Stimulated activated CD8-positive, alpha-beta memory T cell treated with anti-CD3 and anti-CD28 coated beads, Interleukin-12 subunit alpha, Interleukin-12 subunit beta, amount 100 ng/mL, for 24 hours (primary cell): ENCODE results near the gene PEX5L.
"Not testable (repeated sequence)": the region's sequence is repeated elsewhere in the genome, so short reads cannot be mapped to it uniquely, and the experiment has no call there.

Experiments
- DNase-seq: peaks from one replicate; pipeline ENCODE4 v3.0.0-alpha.2; 2020; ENCODE audit errors: extremely low read depth

Gene PEX5L

GRCh38 chr3:180008318-180008717 is 28.4 kb downstream of the PEX5L start:
- DNase-seq = not testable (repeated sequence)

DNA sequence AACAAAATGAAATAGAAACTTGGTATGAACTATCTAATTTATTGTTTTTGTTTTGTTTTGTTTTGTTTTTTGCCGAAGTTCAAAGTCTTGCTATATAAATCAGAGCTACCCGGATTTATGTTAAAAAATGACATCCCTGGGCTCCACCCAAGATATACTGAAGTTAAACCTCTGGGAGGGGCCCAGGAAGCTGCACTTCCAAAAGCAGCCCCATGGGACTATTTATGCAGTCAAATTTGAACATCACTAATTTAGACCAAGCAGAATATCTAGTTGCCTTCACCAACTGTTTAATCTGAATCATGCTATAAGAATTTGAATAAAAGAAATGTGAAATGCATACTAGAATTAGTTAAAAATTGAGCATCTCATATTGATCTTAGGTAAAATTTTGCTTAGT is 32.2 kb downstream of the PEX5L start:
- DNase-seq = no peak

DNA sequence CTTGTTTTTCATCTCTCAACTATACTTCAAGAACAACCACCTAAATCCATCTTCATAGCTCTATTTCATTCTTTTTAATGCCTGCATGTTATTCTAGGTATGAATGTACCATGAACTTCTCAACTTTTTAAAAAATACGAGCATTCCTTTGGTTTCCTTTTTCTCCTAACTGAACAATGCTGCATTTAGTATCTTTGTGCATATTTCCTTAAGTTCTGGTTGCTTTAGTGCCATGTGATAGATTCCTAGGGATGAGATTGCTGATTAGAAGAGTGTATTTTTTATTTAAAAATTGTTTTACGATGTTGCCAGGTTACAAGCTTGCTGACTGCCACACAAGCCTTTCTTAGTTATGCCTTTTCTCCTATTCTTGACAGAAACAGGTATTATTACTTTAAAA is 34.7 kb downstream of the PEX5L start:
- DNase-seq = no peak

DNA sequence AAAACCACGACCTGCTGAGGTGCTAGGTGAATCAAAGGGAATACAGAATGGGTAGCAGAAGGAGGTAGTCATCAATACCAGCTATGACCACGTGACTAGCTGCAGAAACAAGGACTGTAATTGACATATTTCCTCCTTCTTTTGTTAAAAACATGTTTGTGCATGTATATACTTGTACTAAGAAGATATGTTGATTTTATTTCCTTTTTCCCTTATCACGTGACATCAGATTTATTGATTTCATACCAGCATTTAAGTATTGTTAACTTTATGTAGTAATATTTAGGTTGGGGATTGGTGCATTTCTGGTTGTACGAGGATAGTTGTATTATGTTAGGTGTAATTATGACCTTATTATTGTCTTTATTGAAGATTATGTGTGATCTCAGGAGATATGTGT is 36.2 kb downstream of the PEX5L start:
- no peak for DNase-seq

- DNase-seq = no peak
These were observed 41.3 kb downstream of the PEX5L start for GRCh38 chr3:179995406-179995805.

- DNase-seq = no peak
These were observed 44.9 kb downstream of the PEX5L start for GRCh38 chr3:179991883-179992282.

DNA sequence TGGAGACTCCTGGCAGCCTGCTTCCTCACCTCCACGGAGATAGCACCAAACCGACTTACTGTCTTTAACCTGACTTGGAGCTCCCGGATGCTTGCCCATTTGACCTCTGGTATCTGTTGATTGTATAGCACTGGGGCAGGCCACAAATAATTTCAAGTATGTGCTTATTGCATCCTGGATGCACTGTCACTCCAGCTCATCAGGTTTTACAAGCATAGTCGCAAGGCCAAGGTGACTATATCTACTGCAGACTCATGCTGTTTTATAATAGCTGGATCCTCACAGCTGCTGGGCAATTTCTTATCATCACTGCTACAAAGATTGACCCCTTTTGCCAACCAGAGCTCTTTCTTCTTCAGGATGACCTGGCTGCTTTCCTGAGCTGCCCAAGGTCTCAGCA is 45.6 kb downstream of the PEX5L start:
- DNase-seq = no peak

DNA sequence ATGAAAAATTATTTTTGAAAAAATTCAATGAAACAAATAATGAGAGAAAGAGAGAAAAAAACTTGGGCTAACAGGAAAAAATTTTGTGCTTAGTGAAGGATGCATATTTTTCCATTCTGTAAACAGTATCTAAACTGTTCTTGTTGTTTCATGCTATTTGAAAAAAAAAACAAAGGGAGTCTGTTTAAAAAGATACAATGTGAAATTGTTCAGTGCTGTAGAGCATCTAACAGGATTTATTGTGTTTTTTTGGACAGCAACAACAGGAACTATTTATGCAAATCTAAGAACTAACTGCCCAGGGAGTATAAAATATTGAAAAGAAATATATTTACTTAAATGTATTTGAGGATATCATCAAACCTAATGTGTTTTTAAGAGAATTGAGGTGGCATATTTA is 55.1 kb downstream of the PEX5L start:
- no peak for DNase-seq

- no peak for DNase-seq
These were observed 59.4 kb downstream of the PEX5L start for GRCh38 chr3:179977356-179977755.

DNA sequence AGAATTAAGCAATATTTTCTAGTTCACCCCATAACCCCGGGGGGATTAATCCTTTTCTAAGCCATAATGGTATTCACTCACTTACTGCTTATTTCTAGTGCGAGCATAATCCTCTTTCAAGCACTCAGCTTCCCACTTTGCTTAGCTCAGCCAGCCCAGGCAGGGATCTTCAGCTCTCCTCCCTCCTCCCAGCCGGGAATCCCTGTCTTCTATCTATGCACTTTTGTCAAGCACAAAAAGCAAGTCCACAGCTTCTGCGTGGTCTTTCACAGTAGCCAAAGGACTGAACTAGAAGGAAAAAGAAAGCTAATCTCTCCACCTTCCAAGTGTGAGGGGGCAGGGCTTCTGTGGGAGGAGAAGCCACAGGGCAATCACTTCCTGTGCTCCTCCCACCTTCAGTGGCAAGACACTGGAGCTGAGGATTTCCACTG is 62.8 kb downstream of the PEX5L start:
- DNase-seq = no peak

- DNase-seq = no peak
These were observed 63.8 kb downstream of the PEX5L start for GRCh38 chr3:179972881-179973423.

- no peak for DNase-seq
These were observed 65.5 kb downstream of the PEX5L start for GRCh38 chr3:179971280-179971679.

- no peak for DNase-seq
These were observed 66.0 kb downstream of the PEX5L start for GRCh38 chr3:179970746-179971145.

DNA sequence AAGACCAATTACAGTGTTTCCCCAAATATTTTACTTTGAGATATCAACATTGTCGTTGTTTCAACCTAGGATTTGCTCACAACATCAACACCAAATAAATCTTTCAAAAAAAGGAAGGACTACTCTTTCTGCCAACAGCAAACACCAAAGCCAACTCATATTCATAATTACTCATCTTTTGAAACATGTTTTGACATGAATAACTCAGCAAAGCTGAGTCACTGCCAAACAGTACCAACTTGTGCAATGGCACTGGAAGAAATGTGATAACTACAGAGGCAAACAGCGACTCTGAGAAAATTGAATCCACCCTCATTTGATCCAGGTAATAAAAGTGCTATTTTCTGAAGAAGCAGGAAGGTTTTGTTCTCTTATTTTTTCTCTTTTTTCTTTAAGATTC is 67.2 kb downstream of the PEX5L start:
- DNase-seq = no peak

DNA sequence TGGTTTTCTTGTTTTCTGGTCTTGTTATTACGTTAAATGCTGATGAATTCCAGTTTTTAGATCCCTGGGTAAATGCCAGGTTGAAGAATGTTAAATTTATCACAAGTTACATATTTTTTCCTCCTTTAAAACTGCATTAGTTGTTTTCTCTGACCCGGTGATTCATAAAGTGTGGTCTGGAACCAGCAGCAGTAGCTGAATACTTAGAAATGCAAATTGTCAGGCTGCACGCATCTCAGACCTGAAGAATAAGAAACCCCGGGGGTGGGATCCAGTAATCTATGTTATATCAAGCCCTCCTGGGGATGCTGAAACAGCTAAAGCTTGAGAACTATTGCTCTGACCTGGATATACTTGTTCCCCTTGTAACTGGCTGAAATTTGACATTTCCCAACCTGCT is 69.1 kb downstream of the PEX5L start:
- no peak for DNase-seq

- DNase-seq = no peak
These were observed 71.8 kb downstream of the PEX5L start for GRCh38 chr3:179964890-179965289.

DNA sequence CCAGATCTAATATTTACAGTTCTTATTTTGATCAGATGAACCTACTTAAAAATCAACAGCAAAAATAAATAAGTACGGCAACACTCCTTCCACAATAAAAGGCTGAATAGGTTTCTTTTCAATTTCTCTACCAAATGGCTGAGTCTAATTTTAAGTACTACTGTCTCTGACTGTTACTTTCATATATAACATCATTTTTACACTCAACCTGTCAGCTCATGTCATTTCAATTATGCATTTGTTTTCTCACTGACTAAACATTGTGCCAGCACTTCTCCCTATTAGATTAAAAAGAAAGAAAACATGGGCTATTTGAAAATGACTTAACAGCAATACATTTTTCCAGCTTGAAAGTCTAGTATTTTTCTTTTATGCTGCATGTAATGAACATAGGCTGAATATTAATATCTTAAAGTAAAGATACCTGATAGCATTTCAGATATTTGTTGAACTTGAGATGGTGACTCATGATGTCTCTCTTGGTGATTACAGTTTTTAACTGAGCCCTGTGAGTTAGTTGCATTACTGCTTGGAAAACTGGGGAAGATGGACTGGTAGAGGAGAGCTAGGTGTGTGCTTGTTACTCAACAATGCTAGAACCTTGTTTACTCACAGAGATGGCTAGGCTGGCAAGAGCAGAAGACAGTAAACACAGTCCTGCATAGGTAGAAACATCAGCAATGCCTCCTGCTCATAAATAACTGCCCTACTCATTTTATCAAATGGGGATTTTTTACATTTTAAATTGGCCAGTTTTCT is 73.9 kb downstream of the PEX5L start:
- DNase-seq = no peak

DNA sequence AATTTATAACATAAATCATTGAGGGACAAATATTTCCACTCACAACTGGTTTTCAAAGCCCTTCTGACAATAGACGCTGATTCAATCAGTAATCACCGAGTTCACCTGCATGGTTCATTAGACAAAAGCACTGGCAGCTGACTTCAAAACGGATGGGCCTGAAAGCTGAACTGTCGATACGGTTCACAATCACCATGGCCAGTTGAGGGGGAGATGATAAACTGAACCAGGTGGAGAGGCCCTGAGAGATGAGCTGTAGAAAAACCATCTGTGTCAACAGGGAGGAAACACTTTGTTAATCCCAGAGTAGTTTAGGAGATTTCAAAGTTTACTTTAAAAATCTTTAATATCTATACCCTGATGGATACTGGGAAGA is 75.0 kb downstream of the PEX5L start:
- no peak for DNase-seq

DNA sequence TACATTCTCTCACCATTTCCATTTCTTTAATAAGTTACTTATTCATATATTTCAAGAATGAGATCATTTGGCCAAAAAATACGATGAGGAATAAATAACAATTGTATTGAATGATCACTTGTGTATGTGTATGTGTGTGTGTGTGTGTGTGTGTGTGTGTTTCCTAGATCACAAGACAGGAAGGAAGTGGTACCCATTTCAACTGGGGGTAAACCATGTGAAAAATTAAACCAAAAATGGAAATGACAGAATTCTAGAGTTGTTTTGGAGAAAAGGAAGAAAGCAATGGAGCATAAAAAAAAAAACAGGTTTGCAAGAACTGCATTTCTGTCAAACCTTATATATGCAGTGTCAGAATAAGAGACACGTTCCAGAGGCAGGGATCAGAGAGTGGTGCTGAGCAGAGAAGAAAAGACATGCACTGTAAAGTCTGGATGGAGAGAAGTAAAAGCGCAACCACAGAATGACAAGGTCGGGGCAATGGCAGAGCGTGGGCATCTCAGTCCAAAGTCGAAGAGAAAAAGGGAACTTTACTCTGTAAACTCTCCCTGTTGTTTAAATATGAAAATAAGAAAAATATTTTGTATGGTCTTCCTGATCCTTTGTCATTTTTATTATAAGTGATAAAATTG is 75.5 kb downstream of the PEX5L start:
- no peak for DNase-seq

GRCh38 chr3:179958759-179959158 is 78.0 kb downstream of the PEX5L start:
- no peak for DNase-seq

GRCh38 chr3:179958143-179958542 is 78.6 kb downstream of the PEX5L start:
- no peak for DNase-seq

- DNase-seq = no peak
These were observed 79.4 kb downstream of the PEX5L start for GRCh38 chr3:179957264-179957845.

DNA sequence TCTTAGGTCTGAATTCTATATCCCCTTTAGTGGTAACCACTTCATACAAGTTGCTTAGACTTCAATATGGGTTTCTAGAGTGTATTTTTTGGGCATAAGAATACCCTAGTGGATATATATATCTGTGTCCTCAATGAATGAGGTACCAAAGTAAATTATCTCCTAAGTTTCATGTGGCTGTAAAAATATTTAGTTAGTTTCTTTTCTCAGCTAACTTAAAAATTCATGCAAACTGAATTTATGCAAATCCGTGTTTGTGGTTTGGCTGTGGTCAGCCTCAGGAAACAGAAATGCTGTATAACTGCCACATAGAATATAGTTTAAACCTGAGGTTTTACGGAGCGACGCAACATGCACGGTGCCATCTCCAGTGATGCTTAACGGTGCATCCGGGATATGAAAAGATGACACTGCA is 80.3 kb downstream of the PEX5L start:
- no peak for DNase-seq
